ENCODE results near the gene HAL. TPM values are rescaled to one million over a fixed set of nuclear protein-coding genes. Genes with fewer than 3 reads are reported as not detected.

HAL gene
- total and polyA plus RNA-seq, 3 donors from 2014 or later = 0.37 to 0.74 (median 0.39) TPM

GRCh38 chr12:96028538-96028937 lies 32.4 kb upstream of the HAL start:
- H3K36me3 ChIP-seq (ENCODE audit: low read depth, missing control alignments) = no peaks in the 10 kb centered on the region
- no peaks in the 10 kb centered on the region for H3K27me3 ChIP-seq
- no peak for DNase-seq
- 40 to 73% methylated on average over 1 of the region's 1 CpG for WGBS, 2 donors
- H3K27ac ChIP-seq = no peak overlapping the region
- H3K4me3 ChIP-seq = no peak overlapping the region
- TF ChIP-seq CTCF (IDR thresholded peaks at IDR 0.05) = no peak
- no peak for TF ChIP-seq POLR2A (IDR thresholded peaks at IDR 0.05)
- no peaks in the 10 kb centered on the region for H3K9me3 ChIP-seq
- intact Hi-C loops (cut with DNase I; ENCODE audit: low total_unique reads) = no loop called here
- H3K4me1 ChIP-seq = no peaks in the 10 kb centered on the region

GRCh38 chr12:96026331-96026730 lies 30.2 kb upstream of the HAL start:
- whole genome bisulfite sequencing, 2 donors = 85 to 87% methylated on average over 1 of the region's 1 CpG
- intact Hi-C loops (cut with DNase I; ENCODE audit: low total_unique reads) = no loop called here
- Histone ChIP-seq H3K36me3 (ENCODE audit: low read depth, missing control alignments) (no peaks in the 10 kb centered on the region), H3K9me3 (no peaks in the 10 kb centered on the region), H3K27ac (no peak overlapping the region), H3K27me3 (no peaks in the 10 kb centered on the region), H3K4me3 (no peak overlapping the region), H3K4me1 (no peaks in the 10 kb centered on the region)
- TF ChIP-seq CTCF (IDR thresholded peaks at IDR 0.05) (no peak), POLR2A (IDR thresholded peaks at IDR 0.05) (no peak)
- DNase-seq = no peak

- Histone ChIP-seq H3K27ac (no peak overlapping the region), H3K4me3 (no peak overlapping the region), H3K27me3 (no peaks in the 10 kb centered on the region), H3K9me3 (no peaks in the 10 kb centered on the region), H3K36me3 (ENCODE audit: low read depth, missing control alignments) (no peaks in the 10 kb centered on the region), H3K4me1 (no peaks in the 10 kb centered on the region)
- TF ChIP-seq POLR2A (IDR thresholded peaks at IDR 0.05) = no peak
- no peak for TF ChIP-seq CTCF (IDR thresholded peaks at IDR 0.05)
- no peak for DNase-seq
- intact Hi-C loops (cut with DNase I; ENCODE audit: low total_unique reads) = no loop called here
- WGBS, 2 donors = 92 to 96% methylated on average over 4 of the region's 4 CpGs
Measured at GRCh38 chr12:96025518-96025917, 29.4 kb upstream of the HAL start.

GRCh38 chr12:96020314-96021003 lies 24.3 kb upstream of the HAL start:
- no peak for DNase-seq
- H3K27ac ChIP-seq = no peak overlapping the region
- H3K36me3 ChIP-seq (ENCODE audit: low read depth, missing control alignments) = no peaks in the 10 kb centered on the region
- H3K4me1 ChIP-seq = no peaks in the 10 kb centered on the region
- TF ChIP-seq POLR2A (IDR thresholded peaks at IDR 0.05) (no peak), CTCF (IDR thresholded peaks at IDR 0.05) (no peak)
- 90 to 91% methylated on average over 3 of the region's 3 CpGs for WGBS, 2 donors
- H3K27me3 ChIP-seq = no peaks in the 10 kb centered on the region
- H3K4me3 ChIP-seq = no peak overlapping the region
- intact Hi-C loops (cut with DNase I; ENCODE audit: low total_unique reads) = no loop called here
- H3K9me3 ChIP-seq = no peaks in the 10 kb centered on the region

GRCh38 chr12:96015672-96016071 lies 19.5 kb upstream of the HAL start:
- Histone ChIP-seq H3K4me1 (no peaks in the 10 kb centered on the region), H3K36me3 (ENCODE audit: low read depth, missing control alignments) (peaks cover 4% of the 10 kb centered on the region), H3K4me3 (no peak overlapping the region), H3K27ac (no peak overlapping the region), H3K27me3 (no peaks in the 10 kb centered on the region), H3K9me3 (no peaks in the 10 kb centered on the region)
- WGBS, 2 donors = 78 to 80% methylated on average over 5 of the region's 5 CpGs
- TF ChIP-seq CTCF (IDR thresholded peaks at IDR 0.05) = peak in 1 of 3 experiments; percentile 12
- no peak for TF ChIP-seq POLR2A (IDR thresholded peaks at IDR 0.05)
- intact Hi-C loops (cut with DNase I; ENCODE audit: low total_unique reads) = no loop called here
- DNase-seq = peak; percentile 45

Measured in testis (tissue), 3 donors.